GM23338 (cell line): ENCODE data around the gene SERTAD1.

Experiments
- CREB1 ChIP-seq: fragments of 250-450 bp; sonication (Bioruptor Pico); IDR thresholded peaks from 2 replicates; pipeline ENCODE4 v1.5.0; 2020; ENCODE audit warnings: low read depth, mild to moderate bottlenecking, moderate library complexity
- EZH2 ChIP-seq: fragments of 200-600 bp; sonication (generic); IDR thresholded peaks from one replicate; pipeline ENCODE4 v1.8.0; 2017; ENCODE audit warnings: antibody characterized with exemption, mild to moderate bottlenecking, low read depth; ENCODE audit not compliant: unreplicated experiment
- EZH2phosphoT487 ChIP-seq: fragments of 200-600 bp; sonication (generic); IDR thresholded peaks from one replicate; pipeline ENCODE4 v1.8.1; 2018; ENCODE audit warnings: antibody characterized with exemption; ENCODE audit not compliant: unreplicated experiment
- JUNB ChIP-seq: IDR thresholded peaks from one replicate; pipeline ENCODE4 v1.6.1; 2016; ENCODE audit warnings: antibody characterized with exemption; ENCODE audit not compliant: unreplicated experiment
- NANOG ChIP-seq: IDR thresholded peaks from 2 replicates; pipeline ENCODE4 v1.6.1; 2016; ENCODE audit warnings: antibody characterized with exemption, borderline replicate concordance
- POLR2AphosphoS5 ChIP-seq: IDR thresholded peaks from 2 replicates; pipeline ENCODE4 v1.6.1; 2016; ENCODE audit warnings: antibody characterized with exemption, low read depth
- STAT1 ChIP-seq: IDR thresholded peaks from one replicate; pipeline ENCODE4 v1.6.1; 2016; ENCODE audit warnings: antibody characterized with exemption; ENCODE audit not compliant: unreplicated experiment
- ZNF114 ChIP-seq: fragments of 250-450 bp; sonication (Bioruptor Pico); IDR thresholded peaks from 2 replicates; pipeline ENCODE4 v1.5.0; 2020; ENCODE audit warnings: mild to moderate bottlenecking, moderate library complexity
- ZNF331 ChIP-seq: fragments of 250-450 bp; sonication (Bioruptor Pico); IDR thresholded peaks from 2 replicates; pipeline ENCODE4 v1.5.0; 2020; ENCODE audit warnings: low read depth, mild to moderate bottlenecking, moderate library complexity
- ZNF462 ChIP-seq: fragments of 250-450 bp; sonication (Bioruptor Pico); IDR thresholded peaks from 2 replicates; pipeline ENCODE4 v1.5.0; 2020; ENCODE audit warnings: mild to moderate bottlenecking, moderate library complexity
- TF ChIP-seq, protein P1 (sequence below), 2 experiments: fragments of 200-600 bp in 1 of 2; sonication (generic) in 1 of 2; conservative IDR thresholded peaks; 2 replicates each; pipeline versions ENCODE4 v1.5.1 to v1.6.1; 2016 to 2017; ENCODE audit warnings: antibody characterized with exemption in 2 of 2, low read depth in 2 of 2, mild to moderate bottlenecking in 2 of 2, moderate library complexity in 1 of 2
- TF ChIP-seq, protein P2 (sequence below): IDR thresholded peaks from one replicate; pipeline ENCODE4 v1.6.1; 2018; ENCODE audit warnings: antibody characterized with exemption; ENCODE audit not compliant: unreplicated experiment
- TF ChIP-seq, protein P3 (sequence below): IDR thresholded peaks from 2 replicates; pipeline ENCODE4 v1.6.1; 2016; ENCODE audit warnings: antibody characterized with exemption

- TF ChIP-seq EZH2phosphoT487 (no peak), POLR2AphosphoS5 (no peak), CREB1 (CRISPR knock-in tag) (no peak), EZH2 (no peak), JUNB (no peak), STAT1 (no peak), ZNF331 (CRISPR knock-in tag) (no peak), ZNF462 (CRISPR knock-in tag) (no peak), ZNF114 (no peak), NANOG (no peak)
- TF ChIP-seq, protein P1, sequence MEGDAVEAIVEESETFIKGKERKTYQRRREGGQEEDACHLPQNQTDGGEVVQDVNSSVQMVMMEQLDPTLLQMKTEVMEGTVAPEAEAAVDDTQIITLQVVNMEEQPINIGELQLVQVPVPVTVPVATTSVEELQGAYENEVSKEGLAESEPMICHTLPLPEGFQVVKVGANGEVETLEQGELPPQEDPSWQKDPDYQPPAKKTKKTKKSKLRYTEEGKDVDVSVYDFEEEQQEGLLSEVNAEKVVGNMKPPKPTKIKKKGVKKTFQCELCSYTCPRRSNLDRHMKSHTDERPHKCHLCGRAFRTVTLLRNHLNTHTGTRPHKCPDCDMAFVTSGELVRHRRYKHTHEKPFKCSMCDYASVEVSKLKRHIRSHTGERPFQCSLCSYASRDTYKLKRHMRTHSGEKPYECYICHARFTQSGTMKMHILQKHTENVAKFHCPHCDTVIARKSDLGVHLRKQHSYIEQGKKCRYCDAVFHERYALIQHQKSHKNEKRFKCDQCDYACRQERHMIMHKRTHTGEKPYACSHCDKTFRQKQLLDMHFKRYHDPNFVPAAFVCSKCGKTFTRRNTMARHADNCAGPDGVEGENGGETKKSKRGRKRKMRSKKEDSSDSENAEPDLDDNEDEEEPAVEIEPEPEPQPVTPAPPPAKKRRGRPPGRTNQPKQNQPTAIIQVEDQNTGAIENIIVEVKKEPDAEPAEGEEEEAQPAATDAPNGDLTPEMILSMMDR (conservative IDR thresholded peaks at IDR 0.05; ENCODE audit: low read depth in 2 of 2), result no peak
- TF ChIP-seq, protein P2, sequence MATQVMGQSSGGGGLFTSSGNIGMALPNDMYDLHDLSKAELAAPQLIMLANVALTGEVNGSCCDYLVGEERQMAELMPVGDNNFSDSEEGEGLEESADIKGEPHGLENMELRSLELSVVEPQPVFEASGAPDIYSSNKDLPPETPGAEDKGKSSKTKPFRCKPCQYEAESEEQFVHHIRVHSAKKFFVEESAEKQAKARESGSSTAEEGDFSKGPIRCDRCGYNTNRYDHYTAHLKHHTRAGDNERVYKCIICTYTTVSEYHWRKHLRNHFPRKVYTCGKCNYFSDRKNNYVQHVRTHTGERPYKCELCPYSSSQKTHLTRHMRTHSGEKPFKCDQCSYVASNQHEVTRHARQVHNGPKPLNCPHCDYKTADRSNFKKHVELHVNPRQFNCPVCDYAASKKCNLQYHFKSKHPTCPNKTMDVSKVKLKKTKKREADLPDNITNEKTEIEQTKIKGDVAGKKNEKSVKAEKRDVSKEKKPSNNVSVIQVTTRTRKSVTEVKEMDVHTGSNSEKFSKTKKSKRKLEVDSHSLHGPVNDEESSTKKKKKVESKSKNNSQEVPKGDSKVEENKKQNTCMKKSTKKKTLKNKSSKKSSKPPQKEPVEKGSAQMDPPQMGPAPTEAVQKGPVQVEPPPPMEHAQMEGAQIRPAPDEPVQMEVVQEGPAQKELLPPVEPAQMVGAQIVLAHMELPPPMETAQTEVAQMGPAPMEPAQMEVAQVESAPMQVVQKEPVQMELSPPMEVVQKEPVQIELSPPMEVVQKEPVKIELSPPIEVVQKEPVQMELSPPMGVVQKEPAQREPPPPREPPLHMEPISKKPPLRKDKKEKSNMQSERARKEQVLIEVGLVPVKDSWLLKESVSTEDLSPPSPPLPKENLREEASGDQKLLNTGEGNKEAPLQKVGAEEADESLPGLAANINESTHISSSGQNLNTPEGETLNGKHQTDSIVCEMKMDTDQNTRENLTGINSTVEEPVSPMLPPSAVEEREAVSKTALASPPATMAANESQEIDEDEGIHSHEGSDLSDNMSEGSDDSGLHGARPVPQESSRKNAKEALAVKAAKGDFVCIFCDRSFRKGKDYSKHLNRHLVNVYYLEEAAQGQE, result no peak
- TF ChIP-seq, protein P3, sequence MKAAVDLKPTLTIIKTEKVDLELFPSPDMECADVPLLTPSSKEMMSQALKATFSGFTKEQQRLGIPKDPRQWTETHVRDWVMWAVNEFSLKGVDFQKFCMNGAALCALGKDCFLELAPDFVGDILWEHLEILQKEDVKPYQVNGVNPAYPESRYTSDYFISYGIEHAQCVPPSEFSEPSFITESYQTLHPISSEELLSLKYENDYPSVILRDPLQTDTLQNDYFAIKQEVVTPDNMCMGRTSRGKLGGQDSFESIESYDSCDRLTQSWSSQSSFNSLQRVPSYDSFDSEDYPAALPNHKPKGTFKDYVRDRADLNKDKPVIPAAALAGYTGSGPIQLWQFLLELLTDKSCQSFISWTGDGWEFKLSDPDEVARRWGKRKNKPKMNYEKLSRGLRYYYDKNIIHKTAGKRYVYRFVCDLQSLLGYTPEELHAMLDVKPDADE, result no peak
Observed at GRCh38 chr19:40431698-40432097, 5.9 kb upstream of the SERTAD1 start.
